A549 (cell line): ENCODE results near the gene UHMK1. TPM values are rescaled to one million over a fixed set of nuclear protein-coding genes. Genes with fewer than 3 reads are reported as not detected.
"Not testable (repeated sequence)": the region's sequence is repeated elsewhere in the genome, so short reads cannot be mapped to it uniquely, and the experiment has no call there.

Source experiments
- ATAC-seq, 2 experiments: fragments of 200-7000 bp in 1 of 2; fragments of >200 bp in 1 of 2; cut with Nextera tagmentation in 1 of 2; cut with Tn5 transposase in 1 of 2; 3 replicates each; pipeline versions ENCODE4 v1.8.0 to v1.9.1; 2018 to 2020; ENCODE audit warnings: mild to moderate bottlenecking in 1 of 2, moderate library complexity in 1 of 2
- CTCF ChIA-PET: fragments of 300-600 bp; sonication (Branson Sonifier 250); formaldehyde crosslinking; extraction: SDS; loops from one replicate; lab custom pipeline; 2021; ENCODE audit warnings: antibody characterized with exemption, inconsistent platforms; lab: Yijun Ruan, JAX
- POLR2A ChIA-PET: fragments of 350-600 bp; formaldehyde crosslinking; extraction: SDS; loops from one replicate; lab custom pipeline; 2021; ENCODE audit warnings: antibody characterized with exemption, inconsistent platforms; lab: Yijun Ruan, JAX
- DNase-seq, 2 experiments: peaks; one replicate each; pipeline versions ENCODE4 v3.0.0 to v3.0.0-alpha.2; 2011 to 2016; ENCODE audit warnings: low read depth in 1 of 2, low spot score in 1 of 2
- FAIRE-seq: peaks from 2 replicates; lab custom pipeline; 2011; peaks lifted over from hg19 to GRCh38; lab: Jason Lieb, UNC
- H3K27ac ChIP-seq, 2 experiments: fragments of >200 bp; sonication (Bioruptor Twin); formaldehyde crosslinking; 3 replicates each; pipeline ENCODE4 v1.5.1; 2016 to 2017
- H3K4me1 ChIP-seq: fragments of >200 bp; sonication (Bioruptor Twin); formaldehyde crosslinking; 3 replicates; pipeline ENCODE4 v1.6.1; 2016
- H3K4me2 ChIP-seq: fragments of >200 bp; sonication (Bioruptor Twin); formaldehyde crosslinking; 3 replicates; pipeline ENCODE4 v1.6.1; 2016
- H3K4me3 ChIP-seq: fragments of >200 bp; sonication (Bioruptor Twin); formaldehyde crosslinking; 3 replicates; pipeline ENCODE4 v1.5.1; 2016
- H3K9me3 ChIP-seq: fragments of >200 bp; sonication (Bioruptor Twin); formaldehyde crosslinking; 3 replicates; pipeline ENCODE4 v1.6.1; 2016
- CBX8 ChIP-seq: fragments of 200-600 bp; sonication (generic); IDR thresholded peaks from 2 replicates; pipeline ENCODE4 v1.6.1; 2016
- CHD2 ChIP-seq: fragments of 150-350 bp; IDR thresholded peaks from 2 replicates; pipeline ENCODE4 v1.6.1; 2014; ENCODE audit warnings: low read length; ENCODE audit not compliant: partially characterized antibody
- EP300 ChIP-seq, 2 experiments: fragments of >200 bp; sonication (Bioruptor Twin); formaldehyde crosslinking; IDR thresholded peaks; 2 replicates in 1 of 2; 3 replicates in 1 of 2; pipeline ENCODE4 v1.6.1; 2016 to 2017
- ESRRA ChIP-seq: fragments of 150-350 bp; IDR thresholded peaks from 2 replicates; pipeline ENCODE4 v1.6.1; 2014; ENCODE audit warnings: mild to moderate bottlenecking, low read length, borderline replicate concordance
- FOSL2 ChIP-seq, 2 experiments: fragments of 450-650 bp in 1 of 2; fragments of >200 bp in 1 of 2; sonication (Bioruptor Twin) in 1 of 2; formaldehyde crosslinking; IDR thresholded peaks; 2 replicates each; pipeline versions ENCODE4 v1.5.0 to v1.6.1; 2016 to 2020; ENCODE audit warnings: mild to moderate bottlenecking in 1 of 2, moderate library complexity in 1 of 2
- JUNB ChIP-seq: fragments of >200 bp; sonication (Bioruptor Twin); formaldehyde crosslinking; IDR thresholded peaks from 2 replicates; pipeline ENCODE4 v1.6.1; 2016
- MAFK ChIP-seq: fragments of 450-650 bp; IDR thresholded peaks from 2 replicates; pipeline ENCODE4 v1.6.1; 2014; ENCODE audit not compliant: partially characterized antibody
- NR3C1 ChIP-seq: fragments of >200 bp; sonication (Bioruptor Twin); formaldehyde crosslinking; IDR thresholded peaks from 3 replicates; pipeline ENCODE4 v1.6.1; 2017
- RFX5 ChIP-seq: fragments of 450-650 bp; IDR thresholded peaks from 2 replicates; pipeline ENCODE4 v1.7.1; 2014; ENCODE audit warnings: antibody characterized with exemption, mild to moderate bottlenecking, moderate library complexity
- SMC3 ChIP-seq: fragments of >200 bp; sonication (Bioruptor Twin); formaldehyde crosslinking; IDR thresholded peaks from 3 replicates; pipeline ENCODE4 v1.6.1; 2018; ENCODE audit warnings: inconsistent platforms
- SREBF2 ChIP-seq: fragments of 450-650 bp; IDR thresholded peaks from 2 replicates; pipeline ENCODE4 v1.6.1; 2014; ENCODE audit warnings: mild to moderate bottlenecking, moderate library complexity
- TFCP2L1 ChIP-seq: fragments of 250-450 bp; sonication (Bioruptor Pico); IDR thresholded peaks from 2 replicates; pipeline ENCODE4 v1.5.0; 2021; ENCODE audit warnings: mild to moderate bottlenecking
- TP53 ChIP-seq: fragments of 250-450 bp; sonication (Bioruptor Pico); IDR thresholded peaks from 2 replicates; pipeline ENCODE4 v1.5.0; 2021; ENCODE audit warnings: mild to moderate bottlenecking, moderate library complexity
- ZC3H11A ChIP-seq: fragments of 450-650 bp; IDR thresholded peaks from 2 replicates; pipeline ENCODE4 v1.6.1; 2014; ENCODE audit warnings: antibody characterized with exemption, mild to moderate bottlenecking
- ZFP36 ChIP-seq: fragments of 450-650 bp; IDR thresholded peaks from 2 replicates; pipeline ENCODE4 v1.6.1; 2014; ENCODE audit warnings: borderline replicate concordance; ENCODE audit not compliant: partially characterized antibody
- ZNF302 ChIP-seq: fragments of 250-450 bp; sonication (Bioruptor Pico); IDR thresholded peaks from 2 replicates; pipeline ENCODE4 v1.9.0; 2021; ENCODE audit warnings: inconsistent platforms, mild to moderate bottlenecking, moderate library complexity
- WGBS: methylation state at CpG from one replicate; pipeline ENCODE4 v1.1.6; 2017; ENCODE audit errors: missing lambda C conversion rate; 5-methylcytosine and 5-hydroxymethylcytosine counted together
- polyA plus RNA-seq, 4 experiments: library from polyadenylated mRNA; depleted of rRNA in 3 of 4; stranded (reverse); fragments of >200 nt; fragmentation: RNase III in 1 of 4; extraction: RNeasy Plus Mini Kit Qiagen cat#74134 plus additional on column Dnase treatment in 1 of 4; gene quantifications; 2 replicates in 3 of 4; 3 replicates in 1 of 4; pipeline ENCODE4 v1.2.3, GENCODE V29; 2011 to 2017
- TF ChIP-seq, protein P1 (sequence below): fragments of 150-350 bp; IDR thresholded peaks from 2 replicates; pipeline ENCODE4 v1.6.1; 2014; ENCODE audit warnings: low read depth, mild to moderate bottlenecking, low read length
- TF ChIP-seq, protein P2 (sequence below): fragments of >200 bp; sonication (Bioruptor Twin); formaldehyde crosslinking; IDR thresholded peaks from 3 replicates; pipeline ENCODE4 v1.5.1; 2016
- TF ChIP-seq, protein P3 (sequence below): fragments of 200-600 bp; sonication (generic); IDR thresholded peaks from 2 replicates; pipeline ENCODE4 v1.6.1; 2016; ENCODE audit warnings: antibody characterized with exemption, mild to moderate bottlenecking, moderate library complexity

The UHMK1 gene
- polyA plus RNA-seq, 2 of the 4 experiments (the other 2 are of a cell fraction) = 21.0 to 42.2 TPM

DNA sequence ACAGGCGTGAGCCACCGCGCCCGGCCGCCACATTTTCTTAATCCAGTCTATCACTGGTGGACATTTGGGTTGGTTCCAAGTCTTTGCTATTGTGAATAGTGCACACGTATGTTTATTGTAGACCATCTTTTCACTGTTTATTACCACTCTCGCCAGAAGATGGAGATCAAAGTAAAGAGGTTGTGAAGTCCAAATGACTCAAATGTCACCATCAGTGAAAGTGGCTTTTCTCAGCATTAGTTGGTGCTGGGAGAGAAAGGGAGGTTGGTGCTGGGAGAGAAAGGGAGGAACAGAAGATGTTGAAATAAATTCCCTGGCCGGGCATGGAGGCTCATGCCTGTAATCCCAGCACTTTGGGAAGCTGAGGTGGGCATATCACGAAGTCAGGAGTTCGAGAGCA is 10.4 kb upstream of the UHMK1 start:
- 61% methylated on average over 10 of the region's 10 CpGs for WGBS
- DNase-seq (no peak), ATAC-seq (no peak), FAIRE-seq (no peak)
- Histone ChIP-seq H3K4me1 (no peaks in the 10 kb centered on the region), H3K27ac (no peak overlapping the region), H3K9me3 (no peaks in the 10 kb centered on the region), H3K4me2 (no peak overlapping the region), H3K4me3 (no peak overlapping the region)
- ChIA-PET CTCF (no interaction called here), POLR2A (no interaction called here)
- TF ChIP-seq ZNF302 (no peak), ZFP36 (no peak), SREBF2 (no peak), SMC3 (no peak), CBX8 (no peak), ESRRA (no peak), FOSL2 (IDR thresholded peaks at IDR 0.05) (no peak), FOSL2 (CRISPR knock-in tag; IDR thresholded peaks at IDR 0.05) (no peak), TP53 (CRISPR knock-in tag) (no peak), TFCP2L1 (CRISPR knock-in tag) (no peak), CHD2 (no peak), EP300 (IDR thresholded peaks at IDR 0.05) (no peak), ZC3H11A (no peak), RFX5 (no peak), NR3C1 (no peak), MAFK (no peak)
- TF ChIP-seq, protein P1, sequence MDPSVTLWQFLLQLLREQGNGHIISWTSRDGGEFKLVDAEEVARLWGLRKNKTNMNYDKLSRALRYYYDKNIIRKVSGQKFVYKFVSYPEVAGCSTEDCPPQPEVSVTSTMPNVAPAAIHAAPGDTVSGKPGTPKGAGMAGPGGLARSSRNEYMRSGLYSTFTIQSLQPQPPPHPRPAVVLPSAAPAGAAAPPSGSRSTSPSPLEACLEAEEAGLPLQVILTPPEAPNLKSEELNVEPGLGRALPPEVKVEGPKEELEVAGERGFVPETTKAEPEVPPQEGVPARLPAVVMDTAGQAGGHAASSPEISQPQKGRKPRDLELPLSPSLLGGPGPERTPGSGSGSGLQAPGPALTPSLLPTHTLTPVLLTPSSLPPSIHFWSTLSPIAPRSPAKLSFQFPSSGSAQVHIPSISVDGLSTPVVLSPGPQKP = no peak
- TF ChIP-seq, protein P2, sequence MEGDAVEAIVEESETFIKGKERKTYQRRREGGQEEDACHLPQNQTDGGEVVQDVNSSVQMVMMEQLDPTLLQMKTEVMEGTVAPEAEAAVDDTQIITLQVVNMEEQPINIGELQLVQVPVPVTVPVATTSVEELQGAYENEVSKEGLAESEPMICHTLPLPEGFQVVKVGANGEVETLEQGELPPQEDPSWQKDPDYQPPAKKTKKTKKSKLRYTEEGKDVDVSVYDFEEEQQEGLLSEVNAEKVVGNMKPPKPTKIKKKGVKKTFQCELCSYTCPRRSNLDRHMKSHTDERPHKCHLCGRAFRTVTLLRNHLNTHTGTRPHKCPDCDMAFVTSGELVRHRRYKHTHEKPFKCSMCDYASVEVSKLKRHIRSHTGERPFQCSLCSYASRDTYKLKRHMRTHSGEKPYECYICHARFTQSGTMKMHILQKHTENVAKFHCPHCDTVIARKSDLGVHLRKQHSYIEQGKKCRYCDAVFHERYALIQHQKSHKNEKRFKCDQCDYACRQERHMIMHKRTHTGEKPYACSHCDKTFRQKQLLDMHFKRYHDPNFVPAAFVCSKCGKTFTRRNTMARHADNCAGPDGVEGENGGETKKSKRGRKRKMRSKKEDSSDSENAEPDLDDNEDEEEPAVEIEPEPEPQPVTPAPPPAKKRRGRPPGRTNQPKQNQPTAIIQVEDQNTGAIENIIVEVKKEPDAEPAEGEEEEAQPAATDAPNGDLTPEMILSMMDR = no peak
- TF ChIP-seq, protein P3, sequence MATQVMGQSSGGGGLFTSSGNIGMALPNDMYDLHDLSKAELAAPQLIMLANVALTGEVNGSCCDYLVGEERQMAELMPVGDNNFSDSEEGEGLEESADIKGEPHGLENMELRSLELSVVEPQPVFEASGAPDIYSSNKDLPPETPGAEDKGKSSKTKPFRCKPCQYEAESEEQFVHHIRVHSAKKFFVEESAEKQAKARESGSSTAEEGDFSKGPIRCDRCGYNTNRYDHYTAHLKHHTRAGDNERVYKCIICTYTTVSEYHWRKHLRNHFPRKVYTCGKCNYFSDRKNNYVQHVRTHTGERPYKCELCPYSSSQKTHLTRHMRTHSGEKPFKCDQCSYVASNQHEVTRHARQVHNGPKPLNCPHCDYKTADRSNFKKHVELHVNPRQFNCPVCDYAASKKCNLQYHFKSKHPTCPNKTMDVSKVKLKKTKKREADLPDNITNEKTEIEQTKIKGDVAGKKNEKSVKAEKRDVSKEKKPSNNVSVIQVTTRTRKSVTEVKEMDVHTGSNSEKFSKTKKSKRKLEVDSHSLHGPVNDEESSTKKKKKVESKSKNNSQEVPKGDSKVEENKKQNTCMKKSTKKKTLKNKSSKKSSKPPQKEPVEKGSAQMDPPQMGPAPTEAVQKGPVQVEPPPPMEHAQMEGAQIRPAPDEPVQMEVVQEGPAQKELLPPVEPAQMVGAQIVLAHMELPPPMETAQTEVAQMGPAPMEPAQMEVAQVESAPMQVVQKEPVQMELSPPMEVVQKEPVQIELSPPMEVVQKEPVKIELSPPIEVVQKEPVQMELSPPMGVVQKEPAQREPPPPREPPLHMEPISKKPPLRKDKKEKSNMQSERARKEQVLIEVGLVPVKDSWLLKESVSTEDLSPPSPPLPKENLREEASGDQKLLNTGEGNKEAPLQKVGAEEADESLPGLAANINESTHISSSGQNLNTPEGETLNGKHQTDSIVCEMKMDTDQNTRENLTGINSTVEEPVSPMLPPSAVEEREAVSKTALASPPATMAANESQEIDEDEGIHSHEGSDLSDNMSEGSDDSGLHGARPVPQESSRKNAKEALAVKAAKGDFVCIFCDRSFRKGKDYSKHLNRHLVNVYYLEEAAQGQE = no peak

DNA sequence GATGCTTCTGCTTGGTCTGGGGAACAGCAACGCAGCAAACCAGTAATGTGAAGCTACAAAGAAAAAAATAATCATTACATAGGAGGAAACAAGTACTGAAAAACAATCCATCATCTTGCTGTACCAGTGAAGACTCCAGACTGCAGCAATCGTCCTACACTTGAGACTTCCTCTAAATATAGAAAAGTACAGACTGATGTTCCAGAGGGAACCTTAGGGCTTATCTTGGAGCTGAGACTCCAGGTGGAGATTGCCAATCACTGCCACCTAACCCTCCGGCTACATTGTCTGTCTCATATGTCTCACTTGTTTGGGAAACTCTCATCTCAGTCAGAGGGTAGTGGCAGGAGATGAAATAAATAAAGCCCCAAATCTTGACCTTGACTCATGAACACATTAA is 9.4 kb upstream of the UHMK1 start:
- DNase-seq (no peak), ATAC-seq (no peak), FAIRE-seq (peak; percentile 18)
- POLR2A ChIA-PET = no interaction called here
- CTCF ChIA-PET = no interaction called here
- Histone ChIP-seq H3K4me2 (no peak overlapping the region), H3K4me3 (no peak overlapping the region), H3K27ac (no peak overlapping the region), H3K9me3 (no peaks in the 10 kb centered on the region), H3K4me1 (no peaks in the 10 kb centered on the region)
- 22% methylated on average over 3 of the region's 3 CpGs for WGBS
- no peak for TF ChIP-seq JUNB

DNA sequence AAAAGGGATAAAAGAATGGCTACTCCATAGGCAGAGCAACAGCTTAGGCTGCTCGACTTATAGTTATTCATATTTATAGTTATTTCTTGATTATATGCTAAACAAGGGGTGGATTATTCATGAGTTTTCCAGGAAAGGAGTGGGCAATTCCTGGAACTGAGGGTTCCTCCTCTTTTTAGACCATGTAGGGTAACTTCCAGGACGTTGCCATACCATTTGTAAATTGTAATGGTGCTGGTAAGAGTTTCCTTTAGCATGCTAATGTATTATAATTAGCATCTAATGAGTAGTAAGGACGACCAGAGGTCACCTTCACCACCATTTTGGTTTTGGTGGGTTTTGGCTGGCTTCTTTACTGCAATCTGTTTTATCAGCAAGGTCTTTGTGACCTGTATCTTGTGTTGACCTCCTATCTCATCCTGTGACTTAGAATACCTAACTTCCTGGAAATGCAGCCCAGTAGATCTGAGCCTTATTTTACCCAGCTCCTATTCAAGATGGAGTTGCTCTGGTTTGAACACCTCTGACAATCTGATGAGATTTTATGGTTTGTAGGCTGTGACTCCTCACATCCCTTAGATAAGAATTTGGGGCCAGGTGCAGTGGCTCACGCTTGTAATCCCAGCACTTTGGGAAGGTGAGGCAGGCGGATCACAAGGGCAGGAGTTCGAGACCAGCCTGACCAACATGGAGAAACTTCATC is 1.9 kb upstream of the UHMK1 start:
- H3K27ac ChIP-seq, DNase-seq, H3K4me2 ChIP-seq, H3K9me3 ChIP-seq, ATAC-seq, FAIRE-seq, POLR2A ChIA-PET, H3K4me3 ChIP-seq: not testable (repeated sequence)
- CTCF ChIA-PET = interaction anchor here (0.7 kb wide), 1 partner anchor 304 kb away, joined by 4 read pairs; no protein-coding TSS in a partner anchor
- H3K4me1 ChIP-seq = peaks cover 11% of the 10 kb centered on the region; the same call in 1 of the 3 replicates
- WGBS = 30% methylated on average over 6 of the region's 6 CpGs
